ENCODE data around the gene ATP8B4.

Gene ATP8B4

DNA sequence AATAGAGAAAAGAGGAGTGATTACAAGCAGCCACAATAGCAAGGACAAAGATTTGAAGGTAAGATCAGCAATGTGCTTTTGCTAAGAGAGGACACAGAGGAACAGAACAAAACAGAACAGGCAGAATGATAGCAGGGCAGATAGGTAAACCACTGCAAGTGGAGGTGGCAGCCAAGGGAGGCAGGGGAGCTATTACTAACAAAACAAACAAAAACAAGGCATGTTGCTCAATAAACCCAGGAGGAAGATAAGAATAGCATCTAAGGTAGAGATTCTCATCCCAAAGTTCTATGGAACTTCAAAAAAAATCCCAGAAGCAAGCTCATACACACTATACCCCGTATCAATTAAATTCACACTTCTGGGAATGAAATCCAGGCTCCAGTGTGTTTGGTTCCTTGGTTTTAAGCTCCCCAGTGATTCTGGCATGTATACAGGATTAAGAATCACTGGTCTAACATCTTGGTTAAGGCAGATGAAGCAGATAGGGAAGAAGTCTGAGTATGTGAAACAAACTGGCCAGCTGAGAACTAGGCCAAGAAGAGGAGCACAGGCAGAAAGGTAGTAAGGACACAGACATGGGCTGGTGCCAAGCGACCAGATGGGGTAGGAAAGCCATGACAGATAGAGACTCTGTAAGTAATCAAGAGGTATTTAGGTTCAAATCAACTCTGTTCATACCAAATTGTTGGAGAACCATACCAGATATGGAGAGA is 309.0 kb downstream of the ATP8B4 start:
- no peak for DNase-seq (ENCODE audit: low read depth)

DNA sequence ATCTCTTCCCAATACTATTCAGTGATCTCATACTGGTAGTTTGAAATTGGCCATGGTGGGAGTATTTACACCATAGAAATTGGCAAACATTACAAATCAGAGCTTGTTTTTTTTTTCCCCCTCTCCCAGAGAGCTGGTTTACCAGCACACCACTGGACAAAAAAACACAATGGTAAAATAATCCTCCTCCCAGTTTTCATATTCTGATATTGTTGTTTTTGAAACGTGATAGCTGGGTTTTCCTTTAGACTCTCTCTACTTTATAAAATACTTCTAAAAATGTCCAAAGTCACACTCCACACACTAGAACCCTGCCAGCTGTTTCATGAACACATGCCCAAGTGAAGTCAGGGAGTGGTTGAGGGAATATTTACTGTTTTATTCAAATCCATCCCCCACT is 310.7 kb downstream of the ATP8B4 start:
- no peak for DNase-seq (ENCODE audit: low read depth)
